Uterus (tissue), 4 donors: ENCODE data around the gene NAT10. TPM values are rescaled to one million over a fixed set of nuclear protein-coding genes. Genes with fewer than 3 reads are reported as not detected.
A peak's percentile ranks its signal among the peaks of the same experiment; 100 is the strongest.

Source experiments
- DNase-seq, 2 donors: peaks; one replicate each; pipeline ENCODE4 v3.0.0-alpha.2; 2019 to 2020
- H3K27ac ChIP-seq, 2 donors: fragments of 200-600 bp; sonication (generic); 1 replicate in 1 of 2; 2 replicates in 1 of 2; pipeline ENCODE4 v1.5.1; 2016 to 2018
- H3K27me3 ChIP-seq, 2 donors: fragments of 200-600 bp; sonication (generic); one replicate each; pipeline ENCODE4 v1.5.1; 2018 to 2019; ENCODE audit warnings: control low read depth in 1 of 2
- H3K36me3 ChIP-seq, 2 donors: fragments of 200-600 bp; sonication (generic); one replicate each; pipeline ENCODE4 v1.5.1; 2019; ENCODE audit warnings: control low read depth in 1 of 2
- H3K4me1 ChIP-seq, 2 donors: fragments of 200-600 bp; sonication (generic); one replicate each; pipeline ENCODE4 v1.5.1; 2018 to 2019; ENCODE audit warnings: control low read depth in 1 of 2
- H3K4me3 ChIP-seq, 2 donors: fragments of 200-600 bp; sonication (generic); 1 replicate in 1 of 2; 2 replicates in 1 of 2; pipeline ENCODE4 v1.5.1; 2018 to 2019; ENCODE audit warnings: mild to moderate bottlenecking in 1 of 2
- H3K9me3 ChIP-seq, 2 donors: fragments of 200-600 bp; sonication (generic); one replicate each; pipeline ENCODE4 v1.5.1; 2019; ENCODE audit warnings: control low read depth in 1 of 2
- CTCF ChIP-seq, 4 experiments: fragments of 200-600 bp in 2 of 4; fragments of 450-650 bp in 2 of 4; sonication (generic) in 2 of 4; IDR thresholded peaks; one replicate each; pipeline ENCODE4 v1.5.1; 2016 to 2019; ENCODE audit warnings: antibody characterized with exemption in 4 of 4, mild to moderate bottlenecking in 2 of 4, moderate library complexity in 1 of 4
- POLR2A ChIP-seq, 2 donors: fragments of 450-650 bp; IDR thresholded peaks; one replicate each; pipeline ENCODE4 v1.6.1; 2016; ENCODE audit warnings: antibody characterized with exemption in 2 of 2, mild to moderate bottlenecking in 1 of 2, moderate library complexity in 1 of 2
- intact Hi-C: fragments of 100-400 bp; cut with DNase I; formaldehyde crosslinking; loops from one replicate; pipeline ENCODE4 v1.15.1; 2023; ENCODE audit warnings: low total_unique reads
- total RNA-seq, 4 donors: library from RNA; depleted of rRNA in 3 of 4; stranded (reverse); fragments of >200 nt in 3 of 4; gene quantifications; one replicate each; pipeline versions ENCODE4 v1.1.0 to v1.2.4, GENCODE V29; 2014 to 2023
- donor health status: DM: yes; HTN: yes; CAD: no.

Gene NAT10
- total RNA-seq, 4 donors from 2014 or later = 18.5 to 54.0 (median 22.9) TPM

DNA sequence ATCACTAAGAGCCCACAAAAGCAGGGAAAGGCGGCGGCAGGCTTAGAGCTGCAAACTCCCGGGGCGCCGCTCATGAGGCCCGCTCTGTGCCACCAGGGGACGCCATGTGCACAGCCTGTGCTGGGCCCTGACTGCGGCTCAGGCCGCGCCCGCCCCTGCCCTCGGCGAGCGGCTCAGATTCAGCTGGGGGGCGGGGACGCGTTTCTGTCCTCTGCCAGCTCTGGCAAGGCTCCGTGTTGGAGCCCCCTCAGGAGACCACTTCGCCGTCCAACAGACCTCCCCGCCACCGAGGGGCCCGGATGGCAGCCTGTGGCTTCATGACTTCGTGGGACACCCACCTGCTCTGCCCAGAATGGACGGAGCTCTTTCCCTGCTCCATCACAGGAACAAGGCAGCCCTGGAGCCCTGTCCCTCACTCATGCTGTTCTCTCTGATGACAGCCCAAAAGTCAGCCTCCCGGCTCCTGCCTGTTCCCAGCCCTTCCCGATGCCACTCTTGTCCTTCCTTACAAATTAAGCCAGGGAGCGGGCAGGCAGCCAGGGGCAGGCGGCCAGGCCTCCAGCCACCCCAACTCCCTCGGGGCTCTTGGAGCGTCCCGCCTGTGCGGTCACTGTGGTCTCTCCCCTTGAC, 69.1 kb downstream of the NAT10 start:
- no peak overlapping the region for H3K4me3 ChIP-seq
- H3K36me3 ChIP-seq = no peaks in the 10 kb centered on the region
- DNase-seq = peak; percentile 81 to 85
- peak overlapping the region; percentile 22 to 45 for H3K27ac ChIP-seq
- intact Hi-C loops = loop anchor here (5.0 kb wide), 1 partner anchor 183 kb away; the partner anchor contains the start of gene ABTB2
- no peaks in the 10 kb centered on the region for H3K4me1 ChIP-seq
- TF ChIP-seq POLR2A (IDR thresholded peaks at IDR 0.05) (peak in 1 of 2 donors; percentile 47), CTCF (IDR thresholded peaks at IDR 0.05) (peak; percentile 94 to 99 (median 97))
- no peaks in the 10 kb centered on the region for H3K27me3 ChIP-seq
- no peaks in the 10 kb centered on the region for H3K9me3 ChIP-seq

GRCh38 chr11:34175284-34176019, 70.0 kb downstream of the NAT10 start:
- H3K27me3 ChIP-seq = no peaks in the 10 kb centered on the region
- H3K36me3 ChIP-seq = no peaks in the 10 kb centered on the region
- no peak for TF ChIP-seq POLR2A (IDR thresholded peaks at IDR 0.05)
- no peak for TF ChIP-seq CTCF (IDR thresholded peaks at IDR 0.05)
- no peak overlapping the region for H3K4me3 ChIP-seq
- H3K9me3 ChIP-seq = no peaks in the 10 kb centered on the region
- peak overlapping the region in 1 of 2 donors; percentile 45 for H3K27ac ChIP-seq
- intact Hi-C loops = no loop called here
- no peaks in the 10 kb centered on the region for H3K4me1 ChIP-seq
- DNase-seq = no peak

- Histone ChIP-seq H3K36me3 (no peaks in the 10 kb centered on the region), H3K4me1 (no peaks in the 10 kb centered on the region), H3K9me3 (no peaks in the 10 kb centered on the region), H3K27me3 (no peaks in the 10 kb centered on the region), H3K4me3 (no peak overlapping the region), H3K27ac (no peak overlapping the region)
- TF ChIP-seq CTCF (IDR thresholded peaks at IDR 0.05) = no peak
- no peak for TF ChIP-seq POLR2A (IDR thresholded peaks at IDR 0.05)
- intact Hi-C loops = no loop called here
- no peak for DNase-seq
Measured at GRCh38 chr11:34176751-34177209, 71.4 kb downstream of the NAT10 start.

- Histone ChIP-seq H3K4me3 (no peak overlapping the region), H3K9me3 (no peaks in the 10 kb centered on the region), H3K27me3 (no peaks in the 10 kb centered on the region), H3K4me1 (no peaks in the 10 kb centered on the region), H3K27ac (no peak overlapping the region), H3K36me3 (no peaks in the 10 kb centered on the region)
- intact Hi-C loops = no loop called here
- TF ChIP-seq CTCF (IDR thresholded peaks at IDR 0.05) (no peak), POLR2A (IDR thresholded peaks at IDR 0.05) (no peak)
- no peak for DNase-seq
Measured at GRCh38 chr11:34178209-34178821, 72.9 kb downstream of the NAT10 start.
